ENCODE data around the gene CFHR3. TPM values are rescaled to one million over a fixed set of nuclear protein-coding genes. Genes with fewer than 3 reads are reported as not detected.
"Not testable (repeated sequence)": the region's sequence is repeated elsewhere in the genome, so short reads cannot be mapped to it uniquely, and the experiment has no call there.

Gene CFHR3
- total and polyA plus RNA-seq, 3 donors from 2014 or later, result 1.0 TPM; not detected in 2

- no peak for TF ChIP-seq CTCF (IDR thresholded peaks at IDR 0.05)
Measured at GRCh38 chr1:196734460-196734859, 40.2 kb upstream of the CFHR3 start.

GRCh38 chr1:196738730-196739129 lies 35.9 kb upstream of the CFHR3 start:
- intact Hi-C loops (cut with DNase I; ENCODE audit: low total_unique reads), result no loop called here
- no peak for DNase-seq
- no peak overlapping the region for H3K27ac ChIP-seq
- TF ChIP-seq CTCF (IDR thresholded peaks at IDR 0.05) (no peak), POLR2A (IDR thresholded peaks at IDR 0.05) (no peak)
- no peaks in the 10 kb centered on the region for H3K9me3 ChIP-seq
- H3K27me3 ChIP-seq, result no peaks in the 10 kb centered on the region
- H3K36me3 ChIP-seq (ENCODE audit: low read depth, missing control alignments), result no peaks in the 10 kb centered on the region
- no peaks in the 10 kb centered on the region for H3K4me1 ChIP-seq
- no peak overlapping the region for H3K4me3 ChIP-seq

More at GRCh38 chr1:196734460-196734859, 40.2 kb upstream of the CFHR3 start:
- intact Hi-C loops (cut with DNase I; ENCODE audit: low total_unique reads), result no loop called here
- 84 to 86% methylated on average over 2 of the region's 2 CpGs for WGBS, 2 donors
- Histone ChIP-seq H3K27me3 (no peaks in the 10 kb centered on the region), H3K9me3 (no peaks in the 10 kb centered on the region), H3K27ac (no peak overlapping the region), H3K4me3 (no peak overlapping the region), H3K36me3 (ENCODE audit: low read depth, missing control alignments) (no peaks in the 10 kb centered on the region), H3K4me1 (no peaks in the 10 kb centered on the region)
- DNase-seq, result no peak

- not testable (repeated sequence) for DNase-seq, H3K4me3 ChIP-seq
Measured at GRCh38 chr1:196743244-196743643, 31.4 kb upstream of the CFHR3 start.

GRCh38 chr1:196765019-196765740 lies 9.5 kb upstream of the CFHR3 start:
- intact Hi-C loops (cut with DNase I; ENCODE audit: low total_unique reads); H3K27me3 ChIP-seq: not testable (repeated sequence)
- 80 to 81% methylated on average over 4 of the region's 4 CpGs for WGBS, 2 donors

More at GRCh38 chr1:196743244-196743643, 31.4 kb upstream of the CFHR3 start:
- H3K4me1 ChIP-seq; H3K27me3 ChIP-seq; H3K36me3 ChIP-seq (ENCODE audit: low read depth, missing control alignments); intact Hi-C loops (cut with DNase I; ENCODE audit: low total_unique reads); H3K27ac ChIP-seq; H3K9me3 ChIP-seq: not testable (repeated sequence)
- WGBS, 2 donors, result 45 to 50% methylated on average over 6 of the region's 6 CpGs

GRCh38 chr1:196769823-196770222 lies 4.8 kb upstream of the CFHR3 start:
- 68 to 76% methylated on average over 4 of the region's 4 CpGs for WGBS, 2 donors
- H3K27me3 ChIP-seq; intact Hi-C loops (cut with DNase I; ENCODE audit: low total_unique reads): not testable (repeated sequence)

More at GRCh38 chr1:196765019-196765740, 9.5 kb upstream of the CFHR3 start:
- not testable (repeated sequence) for DNase-seq; H3K27ac ChIP-seq; H3K36me3 ChIP-seq (ENCODE audit: low read depth, missing control alignments); H3K9me3 ChIP-seq; H3K4me3 ChIP-seq; H3K4me1 ChIP-seq

GRCh38 chr1:196773713-196774112 lies 927 bp upstream of the CFHR3 start:
- WGBS, 2 donors, result 85 to 93% methylated on average over 1 of the region's 1 CpG
- no peak for DNase-seq
- intact Hi-C loops (cut with DNase I; ENCODE audit: low total_unique reads), result no loop called here
- Histone ChIP-seq H3K27me3 (no peaks in the 10 kb centered on the region), H3K4me3 (no peak overlapping the region), H3K4me1 (no peaks in the 10 kb centered on the region), H3K9me3 (no peaks in the 10 kb centered on the region), H3K27ac (no peak overlapping the region), H3K36me3 (ENCODE audit: low read depth, missing control alignments) (no peaks in the 10 kb centered on the region)
- TF ChIP-seq POLR2A (IDR thresholded peaks at IDR 0.05) (no peak), CTCF (IDR thresholded peaks at IDR 0.05) (no peak)

More at GRCh38 chr1:196769823-196770222, 4.8 kb upstream of the CFHR3 start:
- DNase-seq; H3K27ac ChIP-seq; H3K4me3 ChIP-seq; H3K4me1 ChIP-seq; H3K36me3 ChIP-seq (ENCODE audit: low read depth, missing control alignments); H3K9me3 ChIP-seq: not testable (repeated sequence)

All from testis (tissue), 3 donors.